Astrocyte of the cerebellum (primary cell): Measurements from ENCODE around the gene ACP7.
A peak's percentile ranks its signal among the peaks of the same experiment; 100 is the strongest.
"Not testable (repeated sequence)": the region's sequence is repeated elsewhere in the genome, so short reads cannot be mapped to it uniquely, and the experiment has no call there.

ENCODE experiments used
- DNase-seq: peaks from one replicate; pipeline ENCODE4 v3.0.0-alpha.2; 2011; ENCODE audit warnings: low read depth
- H3K4me3 ChIP-seq: 2 replicates; pipeline ENCODE4 v1.5.1; 2011; ENCODE audit warnings: mild to moderate bottlenecking, low read depth, low read length, moderate library complexity
- in situ Hi-C: cut with HindIII; loops from 2 replicates; pipeline ENCODE4 v1.10.0; 2017; ENCODE audit warnings: low sequenced_read_pairs
- TF ChIP-seq, protein P1 (sequence below): IDR thresholded peaks from 2 replicates; pipeline ENCODE4 v1.5.1; 2012; ENCODE audit warnings: low read length, low read depth, moderate library complexity, mild to moderate bottlenecking; ENCODE audit errors: missing control alignments

Gene ACP7

DNA sequence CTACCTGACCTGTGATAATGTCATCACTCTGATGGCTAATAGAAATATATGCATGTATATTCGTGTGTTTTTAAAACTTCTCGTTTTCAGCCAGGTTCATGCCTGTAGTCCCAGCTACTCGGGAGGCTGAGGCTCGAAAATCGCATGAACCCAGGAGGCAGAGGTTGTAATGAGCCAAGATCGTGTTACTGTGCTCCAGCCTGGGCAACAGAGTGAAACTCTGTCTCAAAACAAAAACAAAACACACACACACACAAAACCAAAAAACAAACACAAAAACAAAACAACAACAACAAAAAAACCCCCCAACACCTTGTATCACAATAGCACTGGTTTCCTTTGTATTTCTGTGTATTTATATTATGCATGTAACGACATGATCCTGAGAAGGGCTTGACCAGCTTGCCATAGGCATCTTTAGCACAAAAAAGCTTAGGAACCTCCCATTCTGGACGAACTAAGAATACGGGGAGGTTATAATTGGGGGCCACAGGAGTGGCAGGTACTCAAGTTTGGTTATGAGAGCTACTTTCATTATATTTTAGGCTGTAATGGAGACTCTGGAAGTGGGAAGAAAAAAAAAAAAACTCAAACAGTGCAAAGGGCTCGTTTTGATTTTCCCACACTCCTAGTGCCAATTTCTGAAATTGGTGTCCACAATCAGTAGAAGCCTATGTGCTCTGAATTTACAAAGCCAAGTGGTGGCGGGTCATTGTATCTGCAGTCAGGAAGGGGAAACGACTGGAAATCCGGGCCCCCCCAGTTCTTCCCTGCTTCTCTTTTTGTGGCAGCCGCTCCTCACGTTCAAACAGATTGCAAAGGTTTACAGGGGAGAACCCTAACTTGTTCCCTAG lies 1.2 kb upstream of the ACP7 start:
- DNase-seq, result no peak

DNA sequence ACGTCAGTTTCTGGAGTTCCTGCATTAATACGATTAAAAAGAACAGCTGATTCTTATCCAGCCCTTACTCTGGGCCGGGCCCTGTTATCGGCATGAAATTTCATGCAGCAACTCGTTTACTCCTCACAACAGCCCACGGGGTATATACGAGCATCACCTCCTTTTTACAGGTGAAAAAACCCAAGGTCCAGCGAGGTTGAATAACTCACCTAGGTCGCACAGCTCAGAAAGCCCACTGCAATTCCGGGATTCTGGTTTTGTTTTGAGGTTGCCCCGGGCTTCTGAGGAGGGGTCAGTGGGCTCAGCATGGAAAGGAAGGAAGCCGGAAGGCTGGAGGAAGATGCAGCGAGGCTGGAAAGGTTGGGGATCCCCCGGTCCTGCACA lies 577 bp upstream of the ACP7 start:
- peak overlapping the region; percentile 32 for H3K4me3 ChIP-seq
- no peak for DNase-seq
- TF ChIP-seq, protein P1, sequence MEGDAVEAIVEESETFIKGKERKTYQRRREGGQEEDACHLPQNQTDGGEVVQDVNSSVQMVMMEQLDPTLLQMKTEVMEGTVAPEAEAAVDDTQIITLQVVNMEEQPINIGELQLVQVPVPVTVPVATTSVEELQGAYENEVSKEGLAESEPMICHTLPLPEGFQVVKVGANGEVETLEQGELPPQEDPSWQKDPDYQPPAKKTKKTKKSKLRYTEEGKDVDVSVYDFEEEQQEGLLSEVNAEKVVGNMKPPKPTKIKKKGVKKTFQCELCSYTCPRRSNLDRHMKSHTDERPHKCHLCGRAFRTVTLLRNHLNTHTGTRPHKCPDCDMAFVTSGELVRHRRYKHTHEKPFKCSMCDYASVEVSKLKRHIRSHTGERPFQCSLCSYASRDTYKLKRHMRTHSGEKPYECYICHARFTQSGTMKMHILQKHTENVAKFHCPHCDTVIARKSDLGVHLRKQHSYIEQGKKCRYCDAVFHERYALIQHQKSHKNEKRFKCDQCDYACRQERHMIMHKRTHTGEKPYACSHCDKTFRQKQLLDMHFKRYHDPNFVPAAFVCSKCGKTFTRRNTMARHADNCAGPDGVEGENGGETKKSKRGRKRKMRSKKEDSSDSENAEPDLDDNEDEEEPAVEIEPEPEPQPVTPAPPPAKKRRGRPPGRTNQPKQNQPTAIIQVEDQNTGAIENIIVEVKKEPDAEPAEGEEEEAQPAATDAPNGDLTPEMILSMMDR, result no peak
- in situ Hi-C loops, result no loop called here

More for the DNA sequence above, 1.2 kb upstream of the ACP7 start:
- TF ChIP-seq, protein P1, result no peak
- in situ Hi-C loops, result no loop called here
- no peak overlapping the region for H3K4me3 ChIP-seq

- peak overlapping the region; percentile 32 for H3K4me3 ChIP-seq
- no peak for DNase-seq
- in situ Hi-C loops, result no loop called here
- TF ChIP-seq, protein P1, result no peak
Measured at GRCh38 chr19:39084732-39085080, 538 bp downstream of the ACP7 start.

DNA sequence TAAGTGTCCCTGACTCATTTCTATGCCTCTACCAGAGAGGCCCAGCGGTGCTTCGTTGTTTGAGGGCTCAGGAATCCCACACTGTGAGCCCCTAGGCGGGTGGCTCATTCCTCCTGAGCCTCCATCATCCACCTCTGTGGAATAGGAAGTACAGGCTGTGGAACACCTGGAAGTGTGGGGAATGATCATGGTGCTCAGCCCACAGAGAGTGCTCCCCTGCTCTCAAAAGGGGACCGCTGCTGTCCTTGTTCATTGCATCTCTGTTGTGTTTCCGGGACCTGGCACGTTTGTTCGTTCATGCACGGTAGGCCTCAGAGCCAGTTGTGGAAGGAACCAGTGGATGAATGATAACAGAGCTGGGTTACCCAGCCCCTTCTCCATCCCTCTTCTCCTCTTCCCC lies 1.2 kb downstream of the ACP7 start:
- in situ Hi-C loops, result no loop called here
- no peak overlapping the region for H3K4me3 ChIP-seq
- no peak for DNase-seq
- TF ChIP-seq, protein P1, result no peak

- in situ Hi-C loops, result no loop called here
- DNase-seq, result no peak
- no peak overlapping the region for H3K4me3 ChIP-seq
- TF ChIP-seq, protein P1, result no peak
Measured at GRCh38 chr19:39086386-39086785, 2.2 kb downstream of the ACP7 start.

GRCh38 chr19:39087907-39088686 lies 3.9 kb downstream of the ACP7 start:
- TF ChIP-seq, protein P1, result no peak
- no peak for DNase-seq
- in situ Hi-C loops, result no loop called here
- H3K4me3 ChIP-seq, result no peak overlapping the region

GRCh38 chr19:39090016-39090415 lies 5.8 kb downstream of the ACP7 start:
- in situ Hi-C loops, H3K4me3 ChIP-seq, DNase-seq: not testable (repeated sequence)
